ENCODE measurements around the gene HELZ2.

The HELZ2 gene

DNA sequence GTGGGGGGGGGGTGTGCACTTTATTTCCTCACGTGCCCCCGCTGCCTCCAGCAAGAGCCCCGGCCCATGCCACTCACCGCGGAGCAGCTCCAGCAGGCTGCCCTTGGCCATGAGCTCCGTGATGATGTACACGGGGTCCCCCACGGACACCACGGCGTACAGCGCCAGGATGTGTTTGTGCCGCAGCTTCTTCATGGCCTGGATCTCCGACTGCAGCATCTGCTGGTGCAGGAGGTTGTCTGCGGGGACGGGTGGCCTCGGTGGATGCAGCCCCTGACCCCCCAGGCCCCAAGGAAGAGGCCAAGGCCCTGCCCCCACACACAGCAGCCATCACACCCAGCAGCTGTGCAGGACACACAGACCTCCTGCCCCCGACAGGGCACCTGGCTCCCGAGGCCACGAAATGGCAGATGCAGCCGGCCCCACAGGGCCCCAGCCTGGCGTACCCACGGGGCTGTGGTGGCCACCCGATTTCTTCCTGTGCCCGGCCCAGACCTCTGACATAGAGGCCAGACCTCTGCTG, 41.5 kb downstream of the HELZ2 start:
- no peak for DNase-seq (ENCODE audit: low spot score)
- Mint-ChIP-seq H3K4me3 (no peak overlapping the region), H3K9me3 (no peaks in the 10 kb centered on the region), H3K4me1 (ENCODE audit: low read depth) (peaks cover 6% of the 10 kb centered on the region), H3K27ac (no peak overlapping the region), H3K27me3 (ENCODE audit: low read depth) (no peaks in the 10 kb centered on the region), H3K36me3 (ENCODE audit: low read depth) (no peaks in the 10 kb centered on the region)

DNA sequence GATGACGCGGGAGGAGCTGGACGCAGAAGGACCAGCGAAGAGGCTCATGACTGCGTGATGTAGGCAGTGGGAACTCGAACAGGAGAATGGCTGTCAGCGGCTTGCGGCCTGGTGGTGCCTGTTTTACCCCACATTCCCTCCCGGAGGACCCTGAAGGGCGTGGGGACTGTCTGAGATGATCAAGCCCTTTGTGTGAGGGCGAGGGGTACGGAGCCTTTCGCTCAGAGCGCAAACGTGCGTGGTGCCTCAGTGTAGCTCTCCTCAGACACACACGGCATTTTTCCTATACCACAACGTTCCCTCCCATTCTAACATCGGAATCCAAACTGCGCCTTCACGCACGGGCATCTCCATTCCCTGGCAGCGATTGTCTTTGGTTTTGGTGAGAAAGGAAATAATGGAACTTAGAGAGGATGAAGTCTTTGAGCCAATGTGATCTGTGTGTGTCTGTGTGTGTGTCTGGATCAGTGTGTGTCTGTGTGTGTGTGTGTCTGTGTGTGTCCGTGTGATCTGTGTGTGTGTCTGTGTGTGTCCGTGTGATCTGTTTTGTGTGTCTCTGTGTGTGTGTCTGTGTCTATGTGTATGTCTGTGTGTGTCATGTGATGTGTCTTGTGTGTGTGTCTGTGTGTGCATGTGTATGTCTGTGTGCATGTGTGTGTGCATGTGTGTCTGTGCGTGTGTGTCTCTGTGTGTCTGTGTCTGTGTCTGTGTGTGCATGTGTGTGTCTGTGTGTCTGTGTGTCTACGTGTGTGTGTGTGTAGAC, 42.2 kb downstream of the HELZ2 start:
- Mint-ChIP-seq H3K9me3 (no peaks in the 10 kb centered on the region), H3K4me1 (ENCODE audit: low read depth) (peaks cover 3% of the 10 kb centered on the region), H3K4me3 (no peak overlapping the region), H3K36me3 (ENCODE audit: low read depth) (no peaks in the 10 kb centered on the region), H3K27me3 (ENCODE audit: low read depth) (no peaks in the 10 kb centered on the region), H3K27ac (no peak overlapping the region)
- no peak for DNase-seq (ENCODE audit: low spot score)

DNA sequence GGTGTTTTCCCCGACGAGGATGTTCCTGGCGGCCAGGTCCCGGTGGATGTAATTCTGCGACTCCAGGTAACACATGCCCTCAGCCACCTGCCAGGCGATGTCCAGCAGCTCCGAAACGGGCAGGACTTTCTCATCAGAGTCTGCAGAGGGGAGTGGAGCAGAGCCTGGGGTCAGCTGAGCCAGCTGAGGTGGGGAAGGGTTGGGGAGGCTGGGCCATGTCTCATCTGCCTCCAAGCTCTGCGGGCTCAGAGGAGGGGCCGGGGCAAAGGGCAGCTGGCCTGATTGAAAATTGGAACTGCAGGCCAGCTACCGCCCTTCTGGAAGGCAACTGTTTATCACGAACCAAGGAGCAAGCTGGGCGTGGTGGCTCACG, 43.3 kb downstream of the HELZ2 start:
- Mint-ChIP-seq H3K4me1 (ENCODE audit: low read depth) (peaks cover 3% of the 10 kb centered on the region), H3K27me3 (ENCODE audit: low read depth) (no peaks in the 10 kb centered on the region), H3K27ac (no peak overlapping the region), H3K4me3 (no peak overlapping the region), H3K36me3 (ENCODE audit: low read depth) (no peaks in the 10 kb centered on the region), H3K9me3 (no peaks in the 10 kb centered on the region)
- no peak for DNase-seq (ENCODE audit: low spot score)

DNA sequence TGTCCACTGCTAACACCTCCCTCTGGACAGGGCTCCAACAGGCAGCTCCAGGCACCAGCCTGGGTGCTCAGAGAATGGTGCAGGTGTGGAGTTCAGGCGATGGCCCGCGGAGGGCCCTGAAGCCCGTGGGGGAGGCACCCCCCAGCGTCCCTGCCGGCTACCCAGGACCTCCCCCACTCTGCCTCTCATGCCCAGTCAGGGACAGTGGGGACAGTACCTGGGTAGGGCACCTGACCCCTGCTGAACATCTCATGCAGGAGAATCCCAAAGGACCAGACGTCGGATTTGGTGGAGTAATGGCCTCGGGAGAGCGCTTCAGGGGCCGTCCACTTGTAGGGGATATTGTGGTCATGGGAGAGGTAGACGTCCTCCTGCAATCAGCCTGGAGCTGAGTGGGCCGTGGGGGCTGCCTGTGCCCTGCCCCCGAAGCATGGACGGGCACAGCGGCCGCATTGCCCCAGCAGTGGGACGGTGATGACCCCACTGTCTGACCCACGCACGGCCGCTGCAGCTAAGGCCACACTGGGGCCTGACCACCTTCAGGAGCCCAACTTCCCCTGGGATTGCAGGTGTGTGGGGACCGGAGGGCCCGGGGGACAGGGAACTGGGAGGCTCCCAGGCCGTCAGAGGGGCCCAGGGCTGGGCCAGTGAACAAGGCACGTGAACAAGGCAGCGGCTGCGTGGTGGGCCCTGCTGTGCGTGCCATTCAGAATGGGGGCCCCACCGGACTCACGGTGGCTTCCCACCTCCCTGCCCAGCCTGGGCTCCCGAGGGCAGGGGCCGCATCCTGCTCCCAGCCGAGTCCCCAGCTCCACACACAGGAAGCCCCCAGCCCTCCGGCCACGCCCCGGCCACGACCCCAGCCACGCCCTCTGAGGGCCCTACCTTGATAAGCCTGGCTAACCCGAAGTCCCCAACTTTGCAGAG, 43.9 kb downstream of the HELZ2 start:
- Mint-ChIP-seq H3K27ac (no peak overlapping the region), H3K36me3 (ENCODE audit: low read depth) (no peaks in the 10 kb centered on the region), H3K27me3 (ENCODE audit: low read depth) (no peaks in the 10 kb centered on the region), H3K4me1 (ENCODE audit: low read depth) (peaks cover 3% of the 10 kb centered on the region), H3K9me3 (no peaks in the 10 kb centered on the region), H3K4me3 (no peak overlapping the region)
- DNase-seq (ENCODE audit: low spot score), result no peak

DNA sequence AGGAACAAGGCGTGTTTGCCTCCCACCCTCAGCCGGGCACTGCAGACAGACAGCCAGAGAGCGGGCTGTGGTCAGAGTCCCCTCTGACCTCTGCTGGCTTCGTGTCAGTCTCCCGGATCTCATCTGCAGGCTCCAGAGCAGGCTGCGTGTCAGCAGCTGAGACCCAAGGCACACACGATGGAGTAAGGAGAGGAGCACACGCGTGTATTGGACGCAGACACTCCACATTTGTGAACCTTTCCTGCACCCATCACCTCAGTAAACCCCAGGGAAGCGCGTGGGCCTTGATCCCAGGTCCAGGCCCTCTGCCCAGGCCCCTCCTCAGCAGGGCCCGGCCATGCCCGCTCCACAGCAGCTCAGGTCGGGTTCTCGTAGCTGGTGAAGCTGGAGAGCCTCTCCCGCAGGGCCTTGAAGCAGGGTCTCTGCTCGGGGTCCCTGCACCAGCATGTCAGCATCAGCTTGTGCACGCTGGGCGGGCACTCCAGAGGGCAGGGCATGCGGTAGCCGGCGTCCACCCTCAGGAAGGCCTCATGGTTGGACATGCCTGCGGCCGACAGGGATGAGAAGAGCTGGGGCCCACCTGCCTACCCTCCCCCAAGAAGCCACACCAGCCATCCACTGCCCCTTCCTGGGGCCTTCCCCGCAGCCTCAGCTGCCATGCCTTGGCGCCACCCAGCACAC, 44.7 kb downstream of the HELZ2 start:
- H3K4me3 Mint-ChIP-seq, result no peak overlapping the region
- no peaks in the 10 kb centered on the region for H3K9me3 Mint-ChIP-seq
- H3K27me3 Mint-ChIP-seq (ENCODE audit: low read depth), result no peaks in the 10 kb centered on the region
- peaks cover 3% of the 10 kb centered on the region for H3K4me1 Mint-ChIP-seq (ENCODE audit: low read depth)
- H3K36me3 Mint-ChIP-seq (ENCODE audit: low read depth), result peaks cover 2% of the 10 kb centered on the region
- DNase-seq (ENCODE audit: low spot score), result no peak
- H3K27ac Mint-ChIP-seq, result no peak overlapping the region

DNA sequence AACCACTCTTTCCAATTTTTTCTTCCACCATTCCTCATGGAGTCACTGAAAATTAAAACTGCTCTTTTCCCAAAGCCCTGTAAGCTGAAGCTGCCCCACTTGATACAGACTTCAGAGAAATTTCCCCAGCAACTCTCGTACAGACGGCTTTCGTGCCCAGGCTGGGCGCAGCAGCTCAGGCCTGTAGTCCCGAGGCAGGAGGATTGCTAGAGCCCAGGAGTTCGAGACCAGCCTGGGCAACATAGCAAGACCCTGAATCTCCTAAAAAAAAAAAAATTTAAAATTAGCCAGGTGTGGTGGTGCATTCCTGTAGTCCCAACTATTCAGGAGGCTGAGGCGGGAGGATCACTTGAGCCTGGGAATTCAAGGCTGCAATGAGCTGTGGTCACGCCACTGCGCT, 46.9 kb downstream of the HELZ2 start:
- Mint-ChIP-seq H3K9me3 (no peaks in the 10 kb centered on the region), H3K27me3 (ENCODE audit: low read depth) (no peaks in the 10 kb centered on the region), H3K4me3 (no peak overlapping the region), H3K4me1 (ENCODE audit: low read depth) (peaks cover 6% of the 10 kb centered on the region), H3K36me3 (ENCODE audit: low read depth) (peaks cover 20% of the 10 kb centered on the region), H3K27ac (no peak overlapping the region)
- DNase-seq (ENCODE audit: low spot score), result no peak

DNA sequence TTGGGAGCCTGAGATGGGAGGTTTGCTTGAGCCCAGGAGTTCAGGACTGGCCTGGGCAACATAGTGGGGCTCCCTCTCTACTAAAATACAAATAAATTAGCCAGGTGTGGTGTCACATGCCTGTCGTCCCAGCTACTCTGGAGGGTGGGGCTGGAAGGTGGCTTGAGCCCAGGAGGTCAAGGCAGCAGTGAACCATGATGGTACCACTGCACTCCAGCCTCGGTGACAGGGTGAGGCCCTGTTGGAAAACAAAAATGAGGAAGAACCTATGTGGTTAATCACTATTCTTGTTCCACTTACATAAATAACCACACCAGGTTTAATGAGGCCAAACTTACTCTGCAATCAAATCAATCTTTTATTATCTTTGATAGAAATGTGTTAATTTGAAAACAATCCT, 48.1 kb downstream of the HELZ2 start:
- H3K4me3 Mint-ChIP-seq, result no peak overlapping the region
- DNase-seq (ENCODE audit: low spot score), result no peak
- H3K36me3 Mint-ChIP-seq (ENCODE audit: low read depth), result peaks cover 25% of the 10 kb centered on the region
- no peaks in the 10 kb centered on the region for H3K27me3 Mint-ChIP-seq (ENCODE audit: low read depth)
- no peaks in the 10 kb centered on the region for H3K9me3 Mint-ChIP-seq
- peaks cover 6% of the 10 kb centered on the region for H3K4me1 Mint-ChIP-seq (ENCODE audit: low read depth)
- no peak overlapping the region for H3K27ac Mint-ChIP-seq

DNA sequence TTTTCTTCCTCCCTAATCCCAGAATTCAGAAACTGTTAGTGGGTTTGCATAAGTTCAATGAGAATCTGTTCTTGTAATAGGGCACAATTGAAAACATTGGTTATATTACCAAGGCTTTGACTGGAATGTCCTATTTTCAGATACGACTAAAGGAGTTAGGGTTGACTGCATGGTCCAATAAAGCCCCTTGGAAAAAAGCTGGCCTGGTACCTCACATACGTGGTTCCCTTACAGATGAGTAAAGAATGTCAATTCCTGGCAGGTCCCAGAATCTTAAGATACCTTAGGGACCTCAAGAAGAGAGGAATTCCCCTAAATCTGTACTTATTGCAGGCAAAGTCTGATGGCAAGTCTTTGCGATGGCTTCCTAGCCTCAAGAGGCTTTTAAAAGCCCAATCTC, 48.9 kb downstream of the HELZ2 start:
- Mint-ChIP-seq H3K9me3 (no peaks in the 10 kb centered on the region), H3K4me3 (no peak overlapping the region), H3K27ac (no peak overlapping the region), H3K27me3 (ENCODE audit: low read depth) (no peaks in the 10 kb centered on the region), H3K4me1 (ENCODE audit: low read depth) (peaks cover 6% of the 10 kb centered on the region), H3K36me3 (ENCODE audit: low read depth) (peaks cover 25% of the 10 kb centered on the region)
- DNase-seq (ENCODE audit: low spot score), result no peak
